HAP-1 (cell line): ENCODE results near the gene CMIP.

Experiments
- DNase-seq, 2 experiments: peaks; one replicate each; pipeline ENCODE4 v3.0.0-alpha.2; 2016 to 2020; ENCODE audit warnings: low spot score in 2 of 2
- H3K27me3 ChIP-seq: fragments of 250-450 bp; sonication (Bioruptor Pico); 2 replicates; pipeline ENCODE4 v1.5.1; 2020; ENCODE audit warnings: low read depth, mild to moderate bottlenecking, moderate library complexity
- H3K36me3 ChIP-seq: fragments of 250-450 bp; sonication (Bioruptor Pico); replicated peaks from 2 replicates; pipeline ENCODE4 v1.5.1; 2020; ENCODE audit warnings: mild to moderate bottlenecking
- H3K4me1 ChIP-seq: fragments of 250-450 bp; sonication (Bioruptor Pico); 2 replicates; pipeline ENCODE4 v1.5.1; 2020; ENCODE audit warnings: mild to moderate bottlenecking
- H3K4me3 ChIP-seq: fragments of 250-450 bp; sonication (Bioruptor Pico); 2 replicates; pipeline ENCODE4 v1.5.1; 2020; ENCODE audit warnings: mild to moderate bottlenecking, moderate library complexity
- H3K9me3 ChIP-seq: fragments of 250-450 bp; sonication (Bioruptor Pico); 2 replicates; pipeline ENCODE4 v1.5.1; 2020; ENCODE audit warnings: mild to moderate bottlenecking, moderate library complexity
- in situ Hi-C: fragments of 300-500 bp; cut with MboI; formaldehyde crosslinking; loops from 3 replicates; pipeline ENCODE4 v1.14.3; 2020; ENCODE audit warnings: low sequenced_read_pairs, inconsistent platforms, mixed read lengths

The CMIP gene

GRCh38 chr16:81489547-81490267 is 45.1 kb downstream of the CMIP start:
- H3K4me3 ChIP-seq: no peak overlapping the region
- DNase-seq: no peak
- no peaks in the 10 kb centered on the region; the same call in 1 of the 2 replicates for H3K36me3 ChIP-seq
- no peaks in the 10 kb centered on the region for H3K27me3 ChIP-seq
- in situ Hi-C loops: no loop called here
- H3K9me3 ChIP-seq: no peaks in the 10 kb centered on the region
- H3K4me1 ChIP-seq: no peaks in the 10 kb centered on the region

DNA sequence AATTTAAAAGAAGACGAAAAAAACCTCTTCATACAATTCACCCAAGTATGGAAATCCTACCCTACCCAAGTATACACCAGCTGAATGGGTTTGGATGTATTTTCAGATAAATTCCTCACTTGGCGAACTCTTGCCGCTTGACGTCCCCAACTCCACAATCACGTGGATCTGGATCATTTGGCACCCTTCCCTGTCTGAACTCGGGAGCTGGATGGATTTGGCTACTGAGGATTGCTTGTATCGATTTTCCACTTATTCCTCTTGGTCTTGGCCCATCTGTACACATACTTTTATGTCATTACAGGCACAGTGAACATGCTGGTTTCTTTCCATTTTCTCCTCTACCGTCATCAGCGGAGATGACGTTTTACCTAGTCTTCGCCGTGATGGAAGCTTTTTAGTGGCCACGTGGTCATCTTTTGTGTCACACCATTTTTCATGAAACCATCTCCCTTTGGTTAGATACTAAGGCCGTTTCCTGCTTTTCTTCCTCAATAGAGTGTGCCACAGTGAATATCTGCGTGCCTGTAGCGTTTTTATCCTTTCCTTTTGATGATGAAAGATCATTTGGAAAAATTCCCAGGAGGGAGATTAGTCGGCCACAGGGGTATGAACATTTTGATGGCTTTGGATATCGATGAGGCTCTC is 47.1 kb downstream of the CMIP start:
- no peak for DNase-seq
- in situ Hi-C loops: no loop called here
- H3K4me3 ChIP-seq: no peak overlapping the region
- no peaks in the 10 kb centered on the region for H3K36me3 ChIP-seq
- H3K4me1 ChIP-seq: no peaks in the 10 kb centered on the region
- no peaks in the 10 kb centered on the region for H3K27me3 ChIP-seq
- no peaks in the 10 kb centered on the region for H3K9me3 ChIP-seq

DNA sequence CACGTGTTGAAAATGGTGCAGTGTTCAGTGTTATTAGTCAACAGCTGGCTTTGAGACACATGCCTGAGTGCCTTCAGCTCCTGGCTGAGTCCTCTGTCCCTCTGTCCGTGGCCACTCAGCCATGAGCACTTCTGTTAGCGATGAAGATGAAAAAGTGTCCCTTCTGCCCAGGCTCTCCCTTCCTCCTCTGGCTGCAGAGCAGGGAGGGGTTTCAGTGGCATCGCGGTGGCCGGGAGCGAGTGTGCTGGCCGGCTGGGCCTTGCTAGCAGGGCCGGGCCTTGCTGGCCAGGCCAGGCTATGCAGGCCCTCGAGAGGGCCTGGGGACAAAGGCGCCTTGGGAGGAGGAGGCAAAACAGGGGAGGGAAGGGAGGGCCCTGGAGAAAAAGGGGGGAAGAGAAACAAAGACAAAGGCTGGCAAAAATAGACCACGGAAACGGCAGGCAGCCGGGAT is 47.7 kb downstream of the CMIP start:
- Histone ChIP-seq H3K4me3 (no peak overlapping the region), H3K27me3 (no peaks in the 10 kb centered on the region), H3K9me3 (no peaks in the 10 kb centered on the region), H3K36me3 (no peaks in the 10 kb centered on the region), H3K4me1 (no peaks in the 10 kb centered on the region)
- in situ Hi-C loops: no loop called here
- DNase-seq: no peak

GRCh38 chr16:81492965-81493754 is 48.6 kb downstream of the CMIP start:
- no peaks in the 10 kb centered on the region for H3K36me3 ChIP-seq
- H3K27me3 ChIP-seq: no peaks in the 10 kb centered on the region
- no peaks in the 10 kb centered on the region for H3K9me3 ChIP-seq
- H3K4me3 ChIP-seq: no peak overlapping the region
- DNase-seq: no peak
- in situ Hi-C loops: no loop called here
- no peaks in the 10 kb centered on the region for H3K4me1 ChIP-seq

DNA sequence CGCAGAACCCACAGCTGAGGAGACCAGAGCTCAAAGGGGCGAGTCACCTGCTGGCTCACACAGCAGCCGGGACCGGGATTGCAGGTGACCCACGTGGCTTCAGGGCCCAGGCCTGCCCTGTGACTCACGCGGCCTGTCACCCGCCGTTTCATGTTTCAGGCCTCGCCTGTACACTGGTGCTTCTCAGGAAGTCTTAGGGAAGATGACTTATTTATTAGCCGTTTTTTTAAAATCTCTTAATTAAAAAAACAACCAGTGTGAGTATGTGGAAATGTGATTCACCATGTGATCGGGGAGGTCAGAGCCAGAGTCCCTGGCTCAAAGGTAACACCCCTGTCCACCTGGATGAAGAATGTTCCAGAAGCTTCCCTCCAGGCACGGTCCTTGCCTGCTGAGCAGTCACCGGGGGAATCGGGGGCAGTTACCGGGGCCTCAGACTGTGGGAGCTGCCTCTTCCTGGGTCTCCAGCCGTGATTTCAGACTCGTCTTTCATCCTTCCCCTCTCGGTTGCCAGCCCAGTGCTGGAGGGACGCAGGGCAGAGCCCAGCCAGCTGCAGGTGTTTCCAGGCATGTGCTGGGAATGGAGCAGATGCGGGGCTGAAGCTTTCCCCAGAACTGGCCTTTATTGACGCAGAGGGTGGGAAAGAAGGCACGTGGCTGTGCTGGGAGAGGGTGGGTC is 49.3 kb downstream of the CMIP start:
- H3K9me3 ChIP-seq: no peaks in the 10 kb centered on the region
- no peaks in the 10 kb centered on the region for H3K27me3 ChIP-seq
- no peaks in the 10 kb centered on the region for H3K4me1 ChIP-seq
- in situ Hi-C loops: no loop called here
- no peak for DNase-seq
- H3K4me3 ChIP-seq: no peak overlapping the region
- H3K36me3 ChIP-seq: no peaks in the 10 kb centered on the region

DNA sequence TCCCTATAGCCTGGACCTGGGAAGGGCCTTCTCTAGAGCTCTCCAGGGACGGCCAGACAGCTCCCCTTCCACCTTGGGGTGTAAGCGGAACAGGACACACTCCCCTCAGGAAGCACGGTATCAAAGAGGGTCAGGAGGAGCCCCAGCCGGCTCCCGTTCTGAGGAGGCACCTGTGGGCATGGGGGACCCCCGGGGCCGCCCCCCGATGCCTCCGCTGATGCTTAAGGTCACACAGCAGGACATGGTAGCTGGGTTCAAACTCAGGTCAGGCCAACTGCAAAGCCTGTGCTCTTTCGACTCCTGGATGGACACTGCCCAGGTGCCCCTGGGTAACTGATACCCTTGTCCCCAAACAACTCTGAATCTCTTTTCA is 49.8 kb downstream of the CMIP start:
- no peaks in the 10 kb centered on the region for H3K9me3 ChIP-seq
- no peaks in the 10 kb centered on the region for H3K27me3 ChIP-seq
- H3K4me3 ChIP-seq: no peak overlapping the region
- in situ Hi-C loops: no loop called here
- no peak for DNase-seq
- no peaks in the 10 kb centered on the region for H3K36me3 ChIP-seq
- no peaks in the 10 kb centered on the region for H3K4me1 ChIP-seq

DNA sequence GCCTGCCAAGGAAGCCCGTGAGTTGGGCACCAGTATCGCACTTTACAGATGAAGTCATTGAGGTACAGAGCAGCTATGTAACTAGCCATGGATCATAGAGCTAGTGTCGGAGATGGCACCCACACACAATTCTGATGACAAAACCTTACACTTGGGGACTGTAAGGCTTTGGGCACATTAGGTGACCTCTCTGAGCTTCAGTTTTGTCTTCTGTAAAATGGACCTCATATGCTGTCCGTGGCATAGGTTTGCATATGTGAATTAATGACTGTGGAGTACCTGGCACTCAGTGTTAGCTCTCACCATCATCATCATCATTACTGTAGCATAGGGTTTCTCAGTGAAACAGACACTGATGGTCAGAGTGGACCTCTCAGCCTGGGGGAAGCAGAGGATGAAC is 50.3 kb downstream of the CMIP start:
- Histone ChIP-seq H3K9me3 (no peaks in the 10 kb centered on the region), H3K4me1 (no peaks in the 10 kb centered on the region), H3K36me3 (no peaks in the 10 kb centered on the region), H3K4me3 (no peak overlapping the region), H3K27me3 (no peaks in the 10 kb centered on the region)
- in situ Hi-C loops: no loop called here
- DNase-seq: no peak

DNA sequence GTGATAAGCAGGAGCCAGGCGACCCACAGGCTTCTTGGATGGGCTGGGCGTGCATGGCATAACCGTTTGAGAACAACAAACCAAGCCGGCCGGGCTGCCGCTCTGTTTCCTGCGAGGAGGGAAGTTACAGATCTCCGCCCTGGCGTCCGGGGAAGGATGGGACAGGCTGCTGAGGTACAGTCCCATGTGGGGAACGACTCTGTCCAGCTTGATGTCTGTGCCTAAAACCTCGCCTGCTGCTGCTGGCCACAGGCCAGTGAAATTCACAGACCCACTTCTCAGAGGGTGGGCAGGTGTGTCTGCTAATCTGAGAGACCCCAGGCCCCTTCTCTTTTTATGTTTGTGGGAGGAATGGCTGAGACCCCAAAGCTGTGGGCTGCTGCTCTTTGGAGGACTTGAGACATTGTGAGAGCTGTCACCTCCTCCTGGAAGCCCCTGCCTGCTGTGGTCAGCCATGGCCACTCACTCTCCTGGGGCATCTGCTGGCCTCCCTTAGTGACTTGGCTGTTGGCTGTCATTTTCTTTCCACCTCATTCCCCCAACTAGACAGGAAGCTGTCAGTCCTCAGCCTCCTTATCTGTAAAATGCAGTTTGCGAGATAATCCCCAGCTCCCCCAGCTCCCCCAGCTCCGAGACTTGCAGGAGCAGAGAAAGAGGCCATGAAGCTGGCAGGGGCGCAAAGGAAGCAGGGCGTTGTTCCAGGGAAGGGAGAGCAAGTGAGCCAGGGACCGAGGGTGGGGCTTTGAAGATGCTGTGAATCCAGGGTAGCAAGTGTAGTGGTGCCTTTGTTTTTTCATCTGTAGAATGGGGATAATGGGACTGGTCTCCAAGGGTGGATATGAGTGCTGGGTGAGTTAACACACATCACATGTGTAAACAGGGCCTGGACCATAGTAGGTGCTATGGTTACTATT is 51.0 kb downstream of the CMIP start:
- no peak for DNase-seq
- Histone ChIP-seq H3K27me3 (no peaks in the 10 kb centered on the region), H3K9me3 (no peaks in the 10 kb centered on the region), H3K36me3 (no peaks in the 10 kb centered on the region), H3K4me3 (no peak overlapping the region), H3K4me1 (no peaks in the 10 kb centered on the region)
- in situ Hi-C loops: no loop called here

- no peak overlapping the region for H3K4me3 ChIP-seq
- no peaks in the 10 kb centered on the region for H3K27me3 ChIP-seq
- no peak for DNase-seq
- no peaks in the 10 kb centered on the region for H3K4me1 ChIP-seq
- in situ Hi-C loops: no loop called here
- no peaks in the 10 kb centered on the region for H3K36me3 ChIP-seq
- no peaks in the 10 kb centered on the region for H3K9me3 ChIP-seq
These were observed 51.7 kb downstream of the CMIP start for GRCh38 chr16:81496321-81496720.

GRCh38 chr16:81496742-81497141 is 52.1 kb downstream of the CMIP start:
- in situ Hi-C loops: no loop called here
- H3K4me3 ChIP-seq: no peak overlapping the region
- no peaks in the 10 kb centered on the region for H3K9me3 ChIP-seq
- DNase-seq: no peak
- no peaks in the 10 kb centered on the region for H3K4me1 ChIP-seq
- no peaks in the 10 kb centered on the region for H3K36me3 ChIP-seq
- H3K27me3 ChIP-seq: no peaks in the 10 kb centered on the region

DNA sequence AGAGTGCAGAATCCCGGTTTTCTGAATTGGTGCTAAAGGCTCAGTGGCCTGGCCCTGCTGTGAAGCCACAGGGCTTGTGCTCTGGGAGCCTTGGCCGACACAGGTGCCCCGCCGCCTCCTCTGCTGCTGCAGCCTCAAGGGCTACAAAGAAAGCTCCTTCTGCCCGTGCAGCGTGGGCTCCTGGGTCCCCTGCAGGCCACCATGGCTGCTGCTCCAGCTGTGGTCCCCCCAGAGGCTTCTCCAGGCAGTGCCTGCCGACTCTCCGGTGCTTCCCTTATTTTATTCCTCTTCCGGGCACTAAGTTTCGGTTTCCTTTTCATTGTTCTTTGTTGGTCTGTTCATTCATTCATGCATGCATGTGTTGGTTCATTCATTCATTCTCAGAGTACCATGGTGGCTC is 53.1 kb downstream of the CMIP start:
- Histone ChIP-seq H3K4me3 (no peak overlapping the region), H3K4me1 (peaks cover 9% of the 10 kb centered on the region), H3K27me3 (no peaks in the 10 kb centered on the region), H3K9me3 (no peaks in the 10 kb centered on the region), H3K36me3 (no peaks in the 10 kb centered on the region)
- in situ Hi-C loops: no loop called here
- DNase-seq: no peak

- Histone ChIP-seq H3K36me3 (no peaks in the 10 kb centered on the region), H3K4me1 (peaks cover 11% of the 10 kb centered on the region), H3K9me3 (no peaks in the 10 kb centered on the region), H3K27me3 (no peaks in the 10 kb centered on the region), H3K4me3 (no peak overlapping the region)
- no peak for DNase-seq
- in situ Hi-C loops: no loop called here
These were observed 53.7 kb downstream of the CMIP start for GRCh38 chr16:81498351-81498750.
